Measurements from ENCODE around the gene NLGN2. TPM values are rescaled to one million over a fixed set of nuclear protein-coding genes. Genes with fewer than 3 reads are reported as not detected.

The NLGN2 gene
- total and polyA plus RNA-seq, 4 donors, result 5.0 to 15.2 (median 8.2) TPM

DNA sequence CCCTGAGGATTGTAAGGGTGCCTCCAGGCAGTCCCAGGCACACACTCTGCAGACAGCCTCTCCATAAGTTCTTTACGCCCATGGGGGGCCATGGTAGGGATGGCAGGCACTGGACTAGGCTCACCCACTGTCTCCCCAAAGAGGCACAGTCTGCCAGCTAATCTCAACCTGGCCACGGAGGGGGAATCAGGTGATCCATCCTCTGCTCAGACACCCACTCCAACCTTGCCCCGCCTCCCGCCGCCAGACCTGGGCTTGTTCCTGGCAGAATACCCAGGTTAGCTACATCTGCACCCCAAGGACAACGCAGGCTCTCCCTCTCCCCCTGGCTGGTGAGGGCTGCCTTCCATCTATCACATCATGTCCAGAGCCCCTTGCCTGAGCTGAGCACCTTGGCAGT is 1.2 kb downstream of the NLGN2 start:
- Histone ChIP-seq H3K27ac (ENCODE audit: low read depth in 1 of 2, low read length in 1 of 2) (no peak overlapping the region), H3K27me3 (ENCODE audit: control insufficient read depth in 3 of 3, insufficient read depth in 3 of 3, low read length in 2 of 3) (no peaks in the 10 kb centered on the region), H3K36me3 (ENCODE audit: control insufficient read depth in 4 of 4, insufficient read depth in 4 of 4, low read length in 4 of 4) (peaks cover 0 to 4% (median 2%) of the 10 kb centered on the region in 4 donors), H3K9me3 (ENCODE audit: control insufficient read depth in 4 of 4, insufficient read depth in 3 of 4, low read length in 3 of 4) (no peaks in the 10 kb centered on the region), H3K9ac (ENCODE audit: insufficient read depth in 1 of 2, low read length in 2 of 2) (no peak overlapping the region), H3K4me1 (ENCODE audit: control insufficient read depth in 5 of 5, insufficient read depth in 5 of 5, low read length in 5 of 5) (peaks cover 0 to 5% (median 0%) of the 10 kb centered on the region in 5 donors), H3K4me3 (no peak overlapping the region)
- TF ChIP-seq, protein P1, sequence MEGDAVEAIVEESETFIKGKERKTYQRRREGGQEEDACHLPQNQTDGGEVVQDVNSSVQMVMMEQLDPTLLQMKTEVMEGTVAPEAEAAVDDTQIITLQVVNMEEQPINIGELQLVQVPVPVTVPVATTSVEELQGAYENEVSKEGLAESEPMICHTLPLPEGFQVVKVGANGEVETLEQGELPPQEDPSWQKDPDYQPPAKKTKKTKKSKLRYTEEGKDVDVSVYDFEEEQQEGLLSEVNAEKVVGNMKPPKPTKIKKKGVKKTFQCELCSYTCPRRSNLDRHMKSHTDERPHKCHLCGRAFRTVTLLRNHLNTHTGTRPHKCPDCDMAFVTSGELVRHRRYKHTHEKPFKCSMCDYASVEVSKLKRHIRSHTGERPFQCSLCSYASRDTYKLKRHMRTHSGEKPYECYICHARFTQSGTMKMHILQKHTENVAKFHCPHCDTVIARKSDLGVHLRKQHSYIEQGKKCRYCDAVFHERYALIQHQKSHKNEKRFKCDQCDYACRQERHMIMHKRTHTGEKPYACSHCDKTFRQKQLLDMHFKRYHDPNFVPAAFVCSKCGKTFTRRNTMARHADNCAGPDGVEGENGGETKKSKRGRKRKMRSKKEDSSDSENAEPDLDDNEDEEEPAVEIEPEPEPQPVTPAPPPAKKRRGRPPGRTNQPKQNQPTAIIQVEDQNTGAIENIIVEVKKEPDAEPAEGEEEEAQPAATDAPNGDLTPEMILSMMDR (IDR thresholded peaks at IDR 0.05; ENCODE audit: control extremely low read depth, extremely low read depth), result no peak
- 78 to 91% methylated on average over 6 of the region's 6 CpGs for WGBS, 2 donors
- no peak for ATAC-seq (ENCODE audit: insufficient read depth, low FRiP score)
- no peak for DNase-seq

DNA sequence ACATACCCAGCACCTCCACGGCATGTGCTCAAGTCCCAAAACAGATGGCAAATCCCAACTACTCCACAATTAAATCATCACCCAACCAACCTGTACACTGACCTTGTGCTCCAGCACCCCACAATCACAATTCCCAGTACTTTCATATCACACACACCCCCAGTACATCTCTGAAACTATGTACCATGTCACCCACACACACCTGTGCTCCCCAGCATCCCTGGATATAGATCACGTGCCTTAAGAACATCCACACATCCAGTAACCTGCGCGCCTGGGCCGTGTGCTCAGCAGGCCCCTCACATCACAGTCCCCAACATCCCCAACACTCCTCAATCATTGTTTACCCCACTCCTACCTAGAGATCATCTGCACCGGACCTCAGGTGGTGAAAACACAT is 2.1 kb downstream of the NLGN2 start:
- Histone ChIP-seq H3K9ac (ENCODE audit: insufficient read depth in 1 of 2, low read length in 2 of 2) (no peak overlapping the region), H3K36me3 (ENCODE audit: control insufficient read depth in 4 of 4, insufficient read depth in 4 of 4, low read length in 4 of 4) (peaks cover 0 to 4% (median 2%) of the 10 kb centered on the region in 4 donors), H3K9me3 (ENCODE audit: control insufficient read depth in 4 of 4, insufficient read depth in 3 of 4, low read length in 3 of 4) (no peaks in the 10 kb centered on the region), H3K27me3 (ENCODE audit: control insufficient read depth in 3 of 3, insufficient read depth in 3 of 3, low read length in 2 of 3) (no peaks in the 10 kb centered on the region), H3K27ac (ENCODE audit: low read depth in 1 of 2, low read length in 1 of 2) (no peak overlapping the region), H3K4me3 (no peak overlapping the region), H3K4me1 (ENCODE audit: control insufficient read depth in 5 of 5, insufficient read depth in 5 of 5, low read length in 5 of 5) (peaks cover 0 to 5% (median 0%) of the 10 kb centered on the region in 5 donors)
- TF ChIP-seq, protein P1 (IDR thresholded peaks at IDR 0.05; ENCODE audit: control extremely low read depth, extremely low read depth), result no peak
- no peak for DNase-seq
- WGBS, 2 donors, result 92 to 94% methylated on average over 6 of the region's 6 CpGs
- ATAC-seq (ENCODE audit: insufficient read depth, low FRiP score), result no peak

DNA sequence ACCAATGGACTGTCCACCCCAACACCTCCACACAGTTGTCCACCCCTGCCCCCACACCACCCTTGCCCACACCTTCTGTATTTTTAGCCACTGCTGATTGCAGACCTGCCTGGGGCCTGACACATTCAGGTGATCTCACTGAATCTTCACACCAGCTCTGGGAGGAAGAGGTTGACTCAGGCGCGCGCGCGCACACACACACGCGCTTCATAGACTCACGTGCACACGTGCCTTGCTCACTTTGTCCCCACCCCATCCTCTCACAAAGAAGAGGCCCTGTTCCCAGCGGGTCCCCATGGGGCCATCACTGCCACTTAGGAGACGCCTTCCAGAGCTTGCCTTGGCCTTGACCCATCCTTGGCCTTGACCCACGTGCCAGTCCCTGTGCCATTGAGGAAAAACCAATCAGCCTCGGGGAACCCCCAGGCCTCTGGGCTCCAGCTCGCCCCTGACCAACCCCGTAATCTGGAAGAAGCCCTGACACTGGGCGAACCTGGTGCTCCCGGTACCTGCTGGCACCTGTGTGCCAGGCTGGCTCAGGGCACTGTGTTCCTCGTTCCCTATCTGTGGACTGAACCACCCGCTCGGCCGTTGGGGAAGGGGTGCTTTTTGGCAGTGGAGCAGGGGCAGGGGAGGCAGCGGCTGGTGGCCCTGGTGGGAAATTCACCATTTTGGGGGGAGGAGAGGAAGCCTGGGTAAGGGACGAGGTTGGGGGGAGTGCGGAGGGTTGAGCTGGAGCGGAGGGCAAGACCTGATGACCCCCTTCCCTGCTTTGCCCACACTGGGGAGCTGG is 3.2 kb downstream of the NLGN2 start:
- H3K27me3 ChIP-seq (ENCODE audit: control insufficient read depth in 3 of 3, insufficient read depth in 3 of 3, low read length in 2 of 3), result no peaks in the 10 kb centered on the region
- H3K4me3 ChIP-seq, result no peak overlapping the region
- no peak for ATAC-seq (ENCODE audit: insufficient read depth, low FRiP score)
- DNase-seq, result no peak
- no peak overlapping the region for H3K9ac ChIP-seq (ENCODE audit: insufficient read depth in 1 of 2, low read length in 2 of 2)
- TF ChIP-seq, protein P1 (IDR thresholded peaks at IDR 0.05; ENCODE audit: control extremely low read depth, extremely low read depth), result no peak
- peaks cover 0 to under 1% (median 0%) of the 10 kb centered on the region in 5 donors for H3K4me1 ChIP-seq (ENCODE audit: control insufficient read depth in 5 of 5, insufficient read depth in 5 of 5, low read length in 5 of 5)
- WGBS, 2 donors, result 90 to 93% methylated on average over 25 of the region's 25 CpGs
- H3K36me3 ChIP-seq (ENCODE audit: control insufficient read depth in 4 of 4, insufficient read depth in 4 of 4, low read length in 4 of 4), result peaks cover 0 to 13% (median 4%) of the 10 kb centered on the region in 4 donors
- H3K27ac ChIP-seq (ENCODE audit: low read depth in 1 of 2, low read length in 1 of 2), result no peak overlapping the region
- no peaks in the 10 kb centered on the region for H3K9me3 ChIP-seq (ENCODE audit: control insufficient read depth in 4 of 4, insufficient read depth in 3 of 4, low read length in 3 of 4)
